ENCODE measurements around the gene PRDM15. TPM values are rescaled to one million over a fixed set of nuclear protein-coding genes. Genes with fewer than 3 reads are reported as not detected.

PRDM15 gene
- total RNA-seq, 4 donors from 2014 or later: 7.6 to 27.5 (median 12.9) TPM

DNA sequence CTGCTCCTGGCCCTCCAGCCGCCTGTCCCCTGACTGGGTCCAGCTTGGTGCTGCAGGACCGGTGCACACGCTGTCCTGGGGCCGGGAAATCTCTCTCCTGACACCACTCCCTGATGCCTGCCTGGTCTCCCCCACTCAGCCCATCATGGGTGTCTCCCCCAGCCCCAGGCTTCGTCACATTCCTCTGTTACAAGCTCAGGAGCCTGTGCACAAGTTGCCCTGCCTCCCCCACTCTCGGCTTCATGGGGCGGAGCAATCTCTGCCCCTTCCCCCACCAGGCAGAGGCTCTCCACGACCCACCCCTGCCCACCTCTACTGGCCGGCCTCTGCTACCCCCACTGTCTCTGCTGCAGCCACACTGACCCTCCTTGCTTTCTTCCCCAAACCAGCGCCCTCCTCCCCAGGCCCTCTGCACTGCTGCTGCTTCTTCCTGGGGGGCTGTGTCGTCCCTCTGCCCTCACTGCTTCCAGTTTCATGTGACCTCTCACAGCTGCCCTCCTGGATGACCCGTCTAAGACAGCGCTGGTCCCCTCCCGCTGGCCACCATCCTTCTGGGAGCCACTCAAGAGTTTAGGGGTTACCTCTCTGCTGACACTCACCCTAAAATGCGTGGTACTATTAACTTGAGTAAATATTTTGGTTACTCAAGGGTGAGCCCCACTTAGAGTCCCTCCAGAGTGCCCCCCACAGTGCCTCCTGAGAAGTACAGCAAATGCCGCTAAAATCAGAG lies 106.6 kb downstream of the PRDM15 start:
- Histone ChIP-seq H3K4me3 (no peak overlapping the region), H3K27ac (no peak overlapping the region), H3K9me3 (no peaks in the 10 kb centered on the region), H3K4me1 (peaks cover 18% of the 10 kb centered on the region), H3K36me3 (no peaks in the 10 kb centered on the region), H3K27me3 (peaks cover 54% of the 10 kb centered on the region)
- TF ChIP-seq, protein P1, sequence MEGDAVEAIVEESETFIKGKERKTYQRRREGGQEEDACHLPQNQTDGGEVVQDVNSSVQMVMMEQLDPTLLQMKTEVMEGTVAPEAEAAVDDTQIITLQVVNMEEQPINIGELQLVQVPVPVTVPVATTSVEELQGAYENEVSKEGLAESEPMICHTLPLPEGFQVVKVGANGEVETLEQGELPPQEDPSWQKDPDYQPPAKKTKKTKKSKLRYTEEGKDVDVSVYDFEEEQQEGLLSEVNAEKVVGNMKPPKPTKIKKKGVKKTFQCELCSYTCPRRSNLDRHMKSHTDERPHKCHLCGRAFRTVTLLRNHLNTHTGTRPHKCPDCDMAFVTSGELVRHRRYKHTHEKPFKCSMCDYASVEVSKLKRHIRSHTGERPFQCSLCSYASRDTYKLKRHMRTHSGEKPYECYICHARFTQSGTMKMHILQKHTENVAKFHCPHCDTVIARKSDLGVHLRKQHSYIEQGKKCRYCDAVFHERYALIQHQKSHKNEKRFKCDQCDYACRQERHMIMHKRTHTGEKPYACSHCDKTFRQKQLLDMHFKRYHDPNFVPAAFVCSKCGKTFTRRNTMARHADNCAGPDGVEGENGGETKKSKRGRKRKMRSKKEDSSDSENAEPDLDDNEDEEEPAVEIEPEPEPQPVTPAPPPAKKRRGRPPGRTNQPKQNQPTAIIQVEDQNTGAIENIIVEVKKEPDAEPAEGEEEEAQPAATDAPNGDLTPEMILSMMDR (IDR thresholded peaks at IDR 0.05): no peak
- TF ChIP-seq EP300 (IDR thresholded peaks at IDR 0.05) (no peak), POLR2AphosphoS5 (IDR thresholded peaks at IDR 0.05) (no peak), POLR2A (IDR thresholded peaks at IDR 0.05) (no peak)
- DNase-seq (ENCODE audit: low spot score in 2 of 2): peak in 1 of 2 donors; percentile 57
- WGBS: 75% methylated on average over 16 of the region's 16 CpGs

GRCh38 chr21:41771625-41771945 lies 107.6 kb downstream of the PRDM15 start:
- peak in 1 of 2 donors; percentile 56 for DNase-seq (ENCODE audit: low spot score in 2 of 2)
- H3K27me3 ChIP-seq: peaks cover 62% of the 10 kb centered on the region
- no peak for TF ChIP-seq POLR2A (IDR thresholded peaks at IDR 0.05)
- TF ChIP-seq, protein P1 (IDR thresholded peaks at IDR 0.05): no peak
- TF ChIP-seq POLR2AphosphoS5 (IDR thresholded peaks at IDR 0.05): no peak
- no peak for TF ChIP-seq EP300 (IDR thresholded peaks at IDR 0.05)
- 89% methylated on average over 7 of the region's 7 CpGs for WGBS
- no peak overlapping the region for H3K4me3 ChIP-seq
- no peak overlapping the region for H3K27ac ChIP-seq
- H3K9me3 ChIP-seq: no peaks in the 10 kb centered on the region
- H3K36me3 ChIP-seq: no peaks in the 10 kb centered on the region
- peaks cover 27% of the 10 kb centered on the region for H3K4me1 ChIP-seq

- WGBS: 79% methylated on average over 10 of the region's 14 CpGs
- TF ChIP-seq POLR2AphosphoS5 (IDR thresholded peaks at IDR 0.05) (no peak), EP300 (IDR thresholded peaks at IDR 0.05) (no peak)
- TF ChIP-seq, protein P1 (IDR thresholded peaks at IDR 0.05): no peak
- Histone ChIP-seq H3K4me1 (peaks cover 29% of the 10 kb centered on the region), H3K27me3 (peaks cover 64% of the 10 kb centered on the region), H3K9me3 (no peaks in the 10 kb centered on the region), H3K4me3 (no peak overlapping the region), H3K27ac (no peak overlapping the region), H3K36me3 (no peaks in the 10 kb centered on the region)
- DNase-seq (ENCODE audit: low spot score in 2 of 2): peak in 1 of 2 donors; percentile 40
These were observed 108.1 kb downstream of the PRDM15 start for GRCh38 chr21:41770901-41771624.

- 86% methylated on average over 3 of the region's 5 CpGs for WGBS
These were observed 109.2 kb downstream of the PRDM15 start for GRCh38 chr21:41769933-41770332.

GRCh38 chr21:41769521-41769920 lies 109.6 kb downstream of the PRDM15 start:
- DNase-seq (ENCODE audit: low spot score in 2 of 2): peak in 1 of 2 donors; percentile 34
- peaks cover 62% of the 10 kb centered on the region for H3K27me3 ChIP-seq

More at GRCh38 chr21:41769933-41770332, 109.2 kb downstream of the PRDM15 start:
- peak in 1 of 2 donors; percentile 27 for DNase-seq (ENCODE audit: low spot score in 2 of 2)
- H3K27ac ChIP-seq: no peak overlapping the region
- no peaks in the 10 kb centered on the region for H3K9me3 ChIP-seq
- no peaks in the 10 kb centered on the region for H3K36me3 ChIP-seq
- H3K4me3 ChIP-seq: no peak overlapping the region
- peaks cover 62% of the 10 kb centered on the region for H3K27me3 ChIP-seq
- peaks cover 35% of the 10 kb centered on the region for H3K4me1 ChIP-seq
- TF ChIP-seq EP300 (IDR thresholded peaks at IDR 0.05): no peak

More at GRCh38 chr21:41769521-41769920, 109.6 kb downstream of the PRDM15 start:
- TF ChIP-seq, protein P1 (IDR thresholded peaks at IDR 0.05): no peak
- TF ChIP-seq EP300 (IDR thresholded peaks at IDR 0.05): no peak
- no peak for TF ChIP-seq POLR2AphosphoS5 (IDR thresholded peaks at IDR 0.05)
- TF ChIP-seq POLR2A (IDR thresholded peaks at IDR 0.05): no peak
- 88% methylated on average over 6 of the region's 7 CpGs for WGBS
- Histone ChIP-seq H3K27ac (no peak overlapping the region), H3K9me3 (no peaks in the 10 kb centered on the region), H3K4me3 (no peak overlapping the region), H3K4me1 (peaks cover 38% of the 10 kb centered on the region), H3K36me3 (no peaks in the 10 kb centered on the region)

All from suprapubic skin (tissue), 4 donors.